SK-N-SH (cell line): ENCODE results near the gene EML2. TPM values are rescaled to one million over a fixed set of nuclear protein-coding genes. Genes with fewer than 3 reads are reported as not detected.

Experiments
- CTCF ChIA-PET: fragments of 300-600, 350-600 bp; formaldehyde crosslinking; extraction: SDS; loops from one replicate; lab custom pipeline; 2021; lab: Yijun Ruan, JAX
- POLR2A ChIA-PET: fragments of 350-600 bp; sonication (Branson Sonifier 250); formaldehyde crosslinking; extraction: SDS; loops from one replicate; lab custom pipeline; 2020; ENCODE audit warnings: antibody characterized with exemption, inconsistent platforms; lab: Yijun Ruan, JAX
- DNase-seq: peaks from one replicate; pipeline ENCODE4 v3.0.0; 2012
- H2AFZ ChIP-seq: fragments of 200-600 bp; sonication (generic); 2 replicates; pipeline ENCODE4 v1.8.1; 2016; ENCODE audit warnings: antibody characterized with exemption, mild to moderate bottlenecking, low read depth
- H3F3A ChIP-seq: fragments of 200-600 bp; sonication (generic); replicated peaks from 2 replicates; pipeline ENCODE3; 2016; ENCODE audit warnings: antibody characterized with exemption, mild to moderate bottlenecking; ENCODE audit not compliant: insufficient read depth
- H3K27ac ChIP-seq, 2 experiments: fragments of 200-500 bp in 1 of 2; fragments of 200-600 bp in 1 of 2; sonication (Bioruptor generic) in 1 of 2; sonication (generic), shearing (Covaris generic) in 1 of 2; 2 replicates each; pipeline versions ENCODE4 v1.5.1 to v1.6.1; 2014 to 2016; ENCODE audit warnings: low read depth in 2 of 2, inconsistent platforms in 1 of 2, low read length in 1 of 2, mild to moderate bottlenecking in 1 of 2, mixed read lengths in 1 of 2
- H3K27me3 ChIP-seq: fragments of 200-600 bp; sonication (generic), shearing (Covaris generic); 2 replicates; pipeline ENCODE4 v1.6.1; 2016; ENCODE audit warnings: mixed run types; ENCODE audit not compliant: insufficient read depth
- H3K36me3 ChIP-seq, 2 experiments: fragments of 200-500 bp in 1 of 2; fragments of 200-600 bp in 1 of 2; sonication (Bioruptor generic) in 1 of 2; sonication (generic) in 1 of 2; replicated peaks in 1 of 2; 2 replicates each; pipeline versions ENCODE3 to v1.5.1; 2014 to 2016; ENCODE audit warnings: low read length in 1 of 2, mild to moderate bottlenecking in 1 of 2; ENCODE audit not compliant: insufficient read depth in 2 of 2, control insufficient read depth in 1 of 2
- H3K4me1 ChIP-seq, 2 experiments: fragments of 200-500 bp in 1 of 2; fragments of 200-600 bp in 1 of 2; sonication (Bioruptor generic) in 1 of 2; sonication (generic), shearing (Covaris generic) in 1 of 2; 2 replicates each; pipeline versions ENCODE4 v1.5.1 to v1.6.1; 2014 to 2016; ENCODE audit warnings: low read depth in 1 of 2, low read length in 1 of 2, mixed run types in 1 of 2; ENCODE audit not compliant: insufficient read depth in 2 of 2, control insufficient read depth in 1 of 2
- H3K4me2 ChIP-seq: fragments of 200-600 bp; sonication (generic), shearing (Covaris generic); 2 replicates; pipeline ENCODE4 v1.6.1; 2017; ENCODE audit warnings: mixed run types
- H3K4me3 ChIP-seq, 2 experiments: fragments of 200-500 bp in 1 of 2; fragments of 200-600 bp in 1 of 2; sonication (Bioruptor generic) in 1 of 2; sonication (generic), shearing (Covaris generic) in 1 of 2; 2 replicates each; pipeline versions ENCODE4 v1.5.1 to v1.8.1; 2014 to 2016; ENCODE audit warnings: low read depth in 2 of 2, inconsistent platforms in 1 of 2, low read length in 1 of 2, mild to moderate bottlenecking in 1 of 2, mixed read lengths in 1 of 2, moderate library complexity in 1 of 2
- H3K79me2 ChIP-seq: fragments of 200-600 bp; sonication (generic); 2 replicates; pipeline ENCODE4 v1.8.1; 2017; ENCODE audit warnings: mild to moderate bottlenecking; ENCODE audit not compliant: insufficient read depth
- H3K9ac ChIP-seq: fragments of 200-600 bp; sonication (generic); 2 replicates; pipeline ENCODE4 v1.6.1; 2017; ENCODE audit warnings: mixed run types
- H3K9me2 ChIP-seq: fragments of 200-600 bp; sonication (generic); 2 replicates; pipeline ENCODE4 v1.6.1; 2017; ENCODE audit warnings: mixed run types
- H3K9me3 ChIP-seq: fragments of 200-600 bp; sonication (generic); 2 replicates; pipeline ENCODE4 v1.6.1; 2017; ENCODE audit warnings: mixed run types, mild to moderate bottlenecking, moderate library complexity
- H4K20me1 ChIP-seq: fragments of 200-600 bp; sonication (generic); 2 replicates; pipeline ENCODE4 v1.6.1; 2017; ENCODE audit warnings: mild to moderate bottlenecking, mixed run types; ENCODE audit not compliant: insufficient read depth
- CHD2 ChIP-seq: fragments of 150-350 bp; IDR thresholded peaks from 2 replicates; pipeline ENCODE4 v1.6.1; 2018; ENCODE audit warnings: low read length; ENCODE audit not compliant: partially characterized antibody
- CTCF ChIP-seq: fragments of 200-600 bp; sonication (generic); IDR thresholded peaks from 2 replicates; pipeline ENCODE4 v1.6.1; 2017; ENCODE audit warnings: antibody characterized with exemption, mild to moderate bottlenecking, moderate library complexity
- ELF1 ChIP-seq: IDR thresholded peaks from 2 replicates; pipeline ENCODE4 v1.4.0; 2012
- EP300 ChIP-seq, 2 experiments: IDR thresholded peaks; 2 replicates each; pipeline versions ENCODE4 v1.4.0 to v1.6.1; 2012; ENCODE audit warnings: borderline replicate concordance in 1 of 2, low read depth in 1 of 2, low read length in 1 of 2
- FOSL2 ChIP-seq: IDR thresholded peaks from 2 replicates; pipeline ENCODE4 v1.4.0; 2012; ENCODE audit warnings: low read depth, mild to moderate bottlenecking, moderate library complexity, borderline replicate concordance
- FOXJ3 ChIP-seq: sonication (generic); formaldehyde crosslinking; IDR thresholded peaks from 2 replicates; pipeline ENCODE4 v1.5.1; 2020; ENCODE audit warnings: mild to moderate bottlenecking, missing genetic modification reagents
- FOXM1 ChIP-seq: IDR thresholded peaks from 2 replicates; pipeline ENCODE4 v1.4.0; 2012; ENCODE audit warnings: low read depth, mild to moderate bottlenecking
- GABPA ChIP-seq: IDR thresholded peaks from 2 replicates; pipeline ENCODE4 v1.4.0; 2012; ENCODE audit warnings: low read depth, mild to moderate bottlenecking
- MAX ChIP-seq: IDR thresholded peaks from 2 replicates; pipeline ENCODE4 v1.4.0; 2012; ENCODE audit warnings: low read depth
- MXI1 ChIP-seq: IDR thresholded peaks from 2 replicates; pipeline ENCODE4 v1.6.1; 2012; ENCODE audit warnings: mild to moderate bottlenecking, low read depth, low read length, improper control_type of control experiment
- POLR2AphosphoS5 ChIP-seq: IDR thresholded peaks from 2 replicates; pipeline ENCODE4 v1.6.1; 2012; ENCODE audit warnings: low read depth, low read length
- REST ChIP-seq: IDR thresholded peaks from 2 replicates; pipeline ENCODE4 v1.6.1; 2012; ENCODE audit warnings: mild to moderate bottlenecking, low read depth, low read length, moderate library complexity
- RXRA ChIP-seq: IDR thresholded peaks from 2 replicates; pipeline ENCODE4 v1.4.0; 2012; ENCODE audit warnings: low read depth, mild to moderate bottlenecking, borderline replicate concordance
- SMC3 ChIP-seq: IDR thresholded peaks from 2 replicates; pipeline ENCODE4 v1.6.1; 2012; ENCODE audit warnings: low read depth, low read length, improper control_type of control experiment
- TAF1 ChIP-seq: IDR thresholded peaks from 2 replicates; pipeline ENCODE4 v1.6.1; 2012; ENCODE audit warnings: low read depth, mild to moderate bottlenecking, low read length, moderate library complexity, borderline replicate concordance
- TCF12 ChIP-seq: IDR thresholded peaks from 2 replicates; pipeline ENCODE4 v1.4.0; 2012
- WGBS: methylation state at CpG from one replicate; pipeline ENCODE4 v1.1.6; 2017; ENCODE audit warnings: low lambda C conversion rate; 5-methylcytosine and 5-hydroxymethylcytosine counted together
- polyA plus RNA-seq, 3 experiments: library from polyadenylated mRNA; depleted of rRNA; stranded (reverse); fragments of >200 nt; gene quantifications; 2 replicates each; pipeline ENCODE4 v1.2.3, GENCODE V29; 2012
- TF ChIP-seq, protein P1 (sequence below): fragments of 150-350 bp; IDR thresholded peaks from 2 replicates; pipeline ENCODE4 v1.6.1; 2016; ENCODE audit warnings: mild to moderate bottlenecking, low read depth, low read length
- TF ChIP-seq, protein P2 (sequence below): fragments of 150-350 bp; IDR thresholded peaks from 2 replicates; pipeline ENCODE4 v1.6.1; 2017; ENCODE audit warnings: antibody characterized with exemption, low read length, low read depth, borderline replicate concordance

The EML2 gene
- polyA plus RNA-seq, 1 of the 3 experiments (the other 2 are of a cell fraction) = 12.4 TPM

DNA sequence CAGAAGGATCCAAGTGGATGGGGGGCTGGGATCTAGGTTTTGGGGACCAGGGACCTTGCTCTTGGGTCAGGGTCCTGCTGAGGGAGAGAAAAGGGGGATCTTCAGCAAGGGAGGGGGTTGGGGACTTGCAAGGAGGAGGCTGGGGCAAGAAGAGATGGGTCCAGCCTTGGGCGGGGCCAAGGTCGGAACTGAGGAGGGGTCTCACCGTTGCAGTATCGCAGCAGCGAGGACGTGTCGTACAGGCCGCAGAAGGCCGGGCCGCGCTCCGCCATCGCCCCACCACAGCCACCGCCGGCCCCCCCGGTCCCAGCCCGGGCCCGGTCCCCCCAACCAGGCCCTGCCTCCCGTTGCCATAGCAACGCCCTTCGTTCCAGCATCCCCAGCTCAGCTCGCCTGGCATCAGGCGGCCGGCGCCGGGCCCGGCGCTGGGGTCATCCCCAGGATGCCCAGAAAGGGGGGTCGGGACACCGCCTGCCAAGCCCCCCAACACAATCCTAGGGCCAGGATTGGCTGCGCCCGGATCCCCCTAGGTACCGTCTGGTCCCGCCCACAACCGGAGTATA is 6.0 kb upstream of the EML2 start:
- DNase-seq = no peak
- peak overlapping the region; percentile 86 for H3K4me2 ChIP-seq
- no peaks in the 10 kb centered on the region for H3K36me3 ChIP-seq
- POLR2A ChIA-PET = interaction anchor here (0.5 to 1.4 kb wide), 3 partner anchors 13 to 126 kb away, joined by 3 to 6 read pairs (median 3); partner anchors contain the start of gene QPCTL
- no peaks in the 10 kb centered on the region for H3K79me2 ChIP-seq
- H3K4me3 ChIP-seq = peak overlapping the region; percentile 61 to 81
- TF ChIP-seq EP300 (IDR thresholded peaks at IDR 0.05; ENCODE audit: borderline replicate concordance in 1 of 2, low read depth in 1 of 2, low read length in 1 of 2) (no peak), CHD2 (no peak), FOXM1 (no peak), SMC3 (no peak), ELF1 (no peak), POLR2AphosphoS5 (no peak), MXI1 (no peak), TCF12 (no peak), REST (no peak), RXRA (no peak), FOXJ3 (CRISPR knock-in tag) (no peak), MAX (no peak), FOSL2 (no peak), CTCF (no peak), GABPA (no peak), TAF1 (no peak)
- TF ChIP-seq, protein P1, sequence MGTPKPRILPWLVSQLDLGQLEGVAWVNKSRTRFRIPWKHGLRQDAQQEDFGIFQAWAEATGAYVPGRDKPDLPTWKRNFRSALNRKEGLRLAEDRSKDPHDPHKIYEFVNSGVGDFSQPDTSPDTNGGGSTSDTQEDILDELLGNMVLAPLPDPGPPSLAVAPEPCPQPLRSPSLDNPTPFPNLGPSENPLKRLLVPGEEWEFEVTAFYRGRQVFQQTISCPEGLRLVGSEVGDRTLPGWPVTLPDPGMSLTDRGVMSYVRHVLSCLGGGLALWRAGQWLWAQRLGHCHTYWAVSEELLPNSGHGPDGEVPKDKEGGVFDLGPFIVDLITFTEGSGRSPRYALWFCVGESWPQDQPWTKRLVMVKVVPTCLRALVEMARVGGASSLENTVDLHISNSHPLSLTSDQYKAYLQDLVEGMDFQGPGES = no peak
- TF ChIP-seq, protein P2, sequence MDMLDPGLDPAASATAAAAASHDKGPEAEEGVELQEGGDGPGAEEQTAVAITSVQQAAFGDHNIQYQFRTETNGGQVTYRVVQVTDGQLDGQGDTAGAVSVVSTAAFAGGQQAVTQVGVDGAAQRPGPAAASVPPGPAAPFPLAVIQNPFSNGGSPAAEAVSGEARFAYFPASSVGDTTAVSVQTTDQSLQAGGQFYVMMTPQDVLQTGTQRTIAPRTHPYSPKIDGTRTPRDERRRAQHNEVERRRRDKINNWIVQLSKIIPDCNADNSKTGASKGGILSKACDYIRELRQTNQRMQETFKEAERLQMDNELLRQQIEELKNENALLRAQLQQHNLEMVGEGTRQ = no peak
- TF ChIP-seq, all 33 proteins: peak for 0
- WGBS = 16% methylated on average over 13 of the region's 35 CpGs
- H3K9ac ChIP-seq = peak overlapping the region; percentile 26
- peak overlapping the region; percentile 82 for H2AFZ ChIP-seq
- H4K20me1 ChIP-seq = no peaks in the 10 kb centered on the region
- no peaks in the 10 kb centered on the region for H3K9me2 ChIP-seq
- CTCF ChIA-PET = interaction anchor here (0.9 to 5.4 kb wide), 8 partner anchors 13 to 206 kb away, joined by 3 to 53 read pairs (median 7); partner anchors contain the start of gene QPCTL
- peaks cover 6 to 17% of the 10 kb centered on the region in 2 experiments; a peak in 1 of 4 replicates for H3K4me1 ChIP-seq
- no peaks in the 10 kb centered on the region for H3K27me3 ChIP-seq
- no peaks in the 10 kb centered on the region for H3K9me3 ChIP-seq
- H3F3A ChIP-seq = peaks cover 12% of the 10 kb centered on the region
- peak overlapping the region in 1 of 2 experiments; percentile 85; a peak in 3 of 4 replicates for H3K27ac ChIP-seq
